Gastrocnemius medialis (tissue), 4 donors: ENCODE measurements around the gene PPP2R2B. TPM values are rescaled to one million over a fixed set of nuclear protein-coding genes. Genes with fewer than 3 reads are reported as not detected.

Source experiments
- ATAC-seq, 2 donors: fragments of 150-250 bp; one replicate each; pipeline ENCODE4 v1.9.1; 2016
- DNase-seq, 2 donors: peaks; one replicate each; pipeline ENCODE4 v3.0.0-alpha.2; 2019
- H3K27ac ChIP-seq, 4 donors: fragments of 200-600 bp; sonication (generic); 1 replicate in 1 of 4; 2 replicates in 3 of 4; pipeline ENCODE4 v1.5.1; 2016 to 2018; ENCODE audit warnings: mild to moderate bottlenecking in 2 of 4, moderate library complexity in 1 of 4
- H3K27me3 ChIP-seq, 3 donors: fragments of 200-600 bp; sonication (generic) in 2 of 3; 1 replicate in 1 of 3; 2 replicates in 2 of 3; pipeline versions ENCODE4 v1.5.1 to v1.6.0; 2016 to 2019; ENCODE audit warnings: mild to moderate bottlenecking in 1 of 3, moderate library complexity in 1 of 3
- H3K36me3 ChIP-seq, 2 donors: fragments of 200-600 bp; sonication (generic) in 1 of 2; one replicate each; pipeline ENCODE4 v1.5.1; 2017 to 2018
- H3K4me1 ChIP-seq, 2 donors: fragments of 200-600 bp; sonication (generic) in 1 of 2; one replicate each; pipeline ENCODE4 v1.5.1; 2016 to 2017; ENCODE audit warnings: mild to moderate bottlenecking in 2 of 2
- H3K4me3 ChIP-seq, 4 donors: fragments of 200-600 bp; sonication (generic) in 3 of 4; 1 replicate in 1 of 4; 2 replicates in 3 of 4; pipeline ENCODE4 v1.5.1; 2016 to 2019; ENCODE audit warnings: mild to moderate bottlenecking in 2 of 4
- H3K9me3 ChIP-seq, 3 donors: fragments of 200-600 bp; sonication (generic) in 2 of 3; 1 replicate in 1 of 3; 2 replicates in 2 of 3; pipeline ENCODE4 v1.5.1; 2016 to 2019
- CTCF ChIP-seq, 5 experiments: fragments of 450-650 bp in 3 of 5; fragments of 200-600 bp in 2 of 5; sonication (generic) in 2 of 5; IDR thresholded peaks in 4 of 5; conservative IDR thresholded peaks in 1 of 5; 1 replicate in 4 of 5; 2 replicates in 1 of 5; pipeline ENCODE4 v1.5.1; 2016 to 2019; ENCODE audit warnings: antibody characterized with exemption in 5 of 5, mild to moderate bottlenecking in 3 of 5, moderate library complexity in 3 of 5
- POLR2A ChIP-seq, 2 donors: fragments of 450-650 bp; IDR thresholded peaks; one replicate each; pipeline ENCODE4 v1.6.1; 2017; ENCODE audit warnings: antibody characterized with exemption in 2 of 2, mild to moderate bottlenecking in 2 of 2, moderate library complexity in 2 of 2
- in situ Hi-C, 4 donors: fragments of 200-750 bp; cut with MboI; loops; one replicate each; pipeline versions ENCODE4 v1.15.0 to v1.8.0; 2017; ENCODE audit warnings: low sequenced_read_pairs in 4 of 4
- intact Hi-C: fragments of 100-400 bp; cut with DNase I; formaldehyde crosslinking; loops from one replicate; pipeline ENCODE4 v1.15.1; 2023; ENCODE audit warnings: low total_unique reads
- total RNA-seq, 4 donors: library from RNA; depleted of rRNA; stranded (reverse); fragments of >200 nt; gene quantifications; one replicate each; pipeline versions ENCODE4 v1.1.0 to v1.2.3, GENCODE V29; 2016

PPP2R2B gene
- total RNA-seq, 4 donors from 2014 or later, result 0.04 to 0.76 (median 0.19) TPM; not detected in 1

DNA sequence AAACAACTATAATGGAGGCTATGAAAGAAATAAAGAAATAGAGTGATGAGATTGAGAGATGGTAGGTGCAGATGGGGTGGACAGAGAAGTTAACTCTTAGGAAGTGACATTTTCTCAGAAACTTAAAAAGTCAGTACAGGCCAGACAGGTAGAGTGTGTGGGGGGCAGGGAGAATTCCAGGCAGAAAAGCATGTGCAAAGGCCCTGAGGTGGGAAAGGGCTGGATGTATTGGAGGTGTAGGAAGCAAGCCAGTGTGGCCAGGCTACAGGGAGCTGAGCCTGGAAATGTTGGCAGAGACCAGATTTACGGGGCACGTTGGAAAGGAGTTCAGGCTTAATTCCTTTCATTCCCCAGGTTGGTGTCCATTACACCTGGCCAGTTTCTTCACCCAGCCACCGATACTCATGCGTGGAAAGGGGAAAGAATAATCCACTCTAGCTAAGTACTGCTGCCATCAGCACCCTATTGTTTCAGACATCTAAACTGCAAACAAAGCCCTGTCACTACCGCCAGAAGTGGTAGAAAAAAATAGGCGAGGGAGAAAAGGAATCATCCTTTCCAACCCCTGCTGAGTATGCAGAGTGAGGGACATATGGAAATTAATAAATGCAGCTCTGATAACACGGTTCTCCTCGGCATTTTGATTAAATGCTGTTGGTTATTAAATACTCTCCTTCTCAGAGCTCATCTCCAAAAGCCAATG, 245.8 kb downstream of the PPP2R2B start:
- Histone ChIP-seq H3K27ac (no peak overlapping the region), H3K27me3 (no peaks in the 10 kb centered on the region), H3K9me3 (no peaks in the 10 kb centered on the region), H3K4me3 (no peak overlapping the region), H3K36me3 (no peaks in the 10 kb centered on the region), H3K4me1 (no peaks in the 10 kb centered on the region)
- DNase-seq, result no peak
- no peak for ATAC-seq
- TF ChIP-seq CTCF (IDR thresholded peaks at IDR 0.05 in 4 of 5, conservative IDR thresholded peaks at IDR 0.05 in 1 of 5) (no peak), POLR2A (IDR thresholded peaks at IDR 0.05) (no peak)
- in situ Hi-C loops, result no loop called here
- intact Hi-C loops, result no loop called here

DNA sequence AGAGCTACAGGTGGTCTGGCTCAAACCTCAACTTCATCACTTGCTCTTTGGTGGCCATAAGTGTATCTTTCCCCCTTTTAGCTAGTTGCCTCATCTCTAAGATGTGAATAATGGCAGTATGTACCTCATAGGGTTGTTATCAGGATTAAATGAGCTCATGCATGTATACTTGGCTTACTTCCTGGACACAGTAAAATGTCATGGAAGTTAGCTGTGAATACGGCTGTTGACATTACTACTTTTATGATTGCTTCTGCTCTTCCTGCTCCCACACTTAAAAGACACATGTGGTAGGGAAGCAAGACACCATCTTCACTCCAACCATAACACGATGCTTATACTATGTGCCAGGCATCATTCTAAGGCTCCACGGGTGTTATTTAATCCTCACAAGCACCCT, 248.1 kb downstream of the PPP2R2B start:
- Histone ChIP-seq H3K4me3 (no peak overlapping the region), H3K36me3 (no peaks in the 10 kb centered on the region), H3K9me3 (no peaks in the 10 kb centered on the region), H3K27ac (no peak overlapping the region), H3K27me3 (no peaks in the 10 kb centered on the region), H3K4me1 (no peaks in the 10 kb centered on the region)
- DNase-seq, result no peak
- ATAC-seq, result no peak
- in situ Hi-C loops (no loop called here), intact Hi-C loops (no loop called here)
- TF ChIP-seq POLR2A (IDR thresholded peaks at IDR 0.05), result no peak
- TF ChIP-seq CTCF (IDR thresholded peaks at IDR 0.05 in 4 of 5, conservative IDR thresholded peaks at IDR 0.05 in 1 of 5), result no peak

- Histone ChIP-seq H3K27ac (no peak overlapping the region), H3K36me3 (no peaks in the 10 kb centered on the region), H3K4me3 (no peak overlapping the region), H3K27me3 (no peaks in the 10 kb centered on the region), H3K9me3 (no peaks in the 10 kb centered on the region), H3K4me1 (no peaks in the 10 kb centered on the region)
- TF ChIP-seq CTCF (IDR thresholded peaks at IDR 0.05 in 4 of 5, conservative IDR thresholded peaks at IDR 0.05 in 1 of 5) (no peak), POLR2A (IDR thresholded peaks at IDR 0.05) (no peak)
- DNase-seq (no peak), ATAC-seq (no peak)
- in situ Hi-C loops, result no loop called here
- intact Hi-C loops, result no loop called here
These were observed 249.6 kb downstream of the PPP2R2B start for GRCh38 chr5:146628950-146629349.

DNA sequence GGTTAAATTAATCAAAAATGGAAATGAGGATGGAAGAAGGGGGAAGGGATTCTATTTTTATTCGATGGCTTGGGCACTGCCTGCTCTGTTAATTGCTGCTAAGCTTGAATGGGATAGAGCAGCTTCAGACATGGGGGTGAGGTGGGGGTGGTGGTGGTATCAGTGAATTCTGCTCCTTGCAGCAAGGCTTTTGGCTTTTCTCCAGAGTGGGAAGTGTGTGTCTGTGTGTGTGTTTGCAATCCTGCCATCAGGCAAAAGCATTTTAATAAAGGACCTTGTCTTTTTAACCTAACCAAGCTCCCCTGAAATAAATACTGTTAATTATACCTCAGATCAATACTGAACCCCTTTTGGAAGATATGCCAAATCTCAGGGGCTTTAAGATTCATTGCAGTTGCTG, 251.6 kb downstream of the PPP2R2B start:
- Histone ChIP-seq H3K27ac (no peak overlapping the region), H3K36me3 (no peaks in the 10 kb centered on the region), H3K27me3 (no peaks in the 10 kb centered on the region), H3K4me1 (no peaks in the 10 kb centered on the region), H3K9me3 (no peaks in the 10 kb centered on the region), H3K4me3 (no peak overlapping the region)
- TF ChIP-seq POLR2A (IDR thresholded peaks at IDR 0.05) (no peak), CTCF (IDR thresholded peaks at IDR 0.05 in 4 of 5, conservative IDR thresholded peaks at IDR 0.05 in 1 of 5) (no peak)
- in situ Hi-C loops, result no loop called here
- ATAC-seq (no peak), DNase-seq (no peak)
- intact Hi-C loops, result no loop called here

- no peak for TF ChIP-seq POLR2A (IDR thresholded peaks at IDR 0.05)
- no peak for TF ChIP-seq CTCF (IDR thresholded peaks at IDR 0.05 in 4 of 5, conservative IDR thresholded peaks at IDR 0.05 in 1 of 5)
- Histone ChIP-seq H3K27ac (no peak overlapping the region), H3K36me3 (no peaks in the 10 kb centered on the region), H3K27me3 (no peaks in the 10 kb centered on the region), H3K4me1 (no peaks in the 10 kb centered on the region), H3K9me3 (no peaks in the 10 kb centered on the region), H3K4me3 (no peak overlapping the region)
- DNase-seq, result no peak
- ATAC-seq, result no peak
- intact Hi-C loops (no loop called here), in situ Hi-C loops (no loop called here)
These were observed 254.4 kb downstream of the PPP2R2B start for GRCh38 chr5:146624179-146624578.
